NCI-H510A (cell line): ENCODE data around the gene EPB41.
"Not testable (repeated sequence)": the region's sequence is repeated elsewhere in the genome, so short reads cannot be mapped to it uniquely, and the experiment has no call there.

Source experiments
- DNase-seq: peaks from one replicate; lab custom pipeline; 2025; lab: John Stamatoyannopoulos, UW

The EPB41 gene

GRCh38 chr1:28927648-28928313, 13.4 kb downstream of the EPB41 start:
- DNase-seq, result no peak

GRCh38 chr1:28928314-28928941, 14.1 kb downstream of the EPB41 start:
- DNase-seq, result no peak

- DNase-seq, result no peak
Observed at GRCh38 chr1:28933277-28933676, 18.9 kb downstream of the EPB41 start.

- no peak for DNase-seq
Observed at GRCh38 chr1:28933918-28934317, 19.5 kb downstream of the EPB41 start.

- DNase-seq, result no peak
Observed at GRCh38 chr1:28934676-28935075, 20.3 kb downstream of the EPB41 start.

GRCh38 chr1:28935293-28935692, 20.9 kb downstream of the EPB41 start:
- DNase-seq, result no peak

GRCh38 chr1:28936094-28936493, 21.7 kb downstream of the EPB41 start:
- no peak for DNase-seq

GRCh38 chr1:28936528-28936927, 22.2 kb downstream of the EPB41 start:
- no peak for DNase-seq

GRCh38 chr1:28943581-28943980, 29.2 kb downstream of the EPB41 start:
- DNase-seq, result not testable (repeated sequence)

GRCh38 chr1:28950006-28950405, 35.6 kb downstream of the EPB41 start:
- no peak for DNase-seq

GRCh38 chr1:28950449-28950848, 36.1 kb downstream of the EPB41 start:
- DNase-seq, result no peak

GRCh38 chr1:28954126-28954726, 39.9 kb downstream of the EPB41 start:
- no peak for DNase-seq

GRCh38 chr1:28956038-28956464, 41.7 kb downstream of the EPB41 start:
- DNase-seq, result no peak

- DNase-seq, result not testable (repeated sequence)
Observed at GRCh38 chr1:28962114-28962831, 47.9 kb downstream of the EPB41 start.

GRCh38 chr1:28965271-28965870, 51.0 kb downstream of the EPB41 start:
- no peak for DNase-seq

- DNase-seq, result no peak
Observed at GRCh38 chr1:28966617-28967016, 52.2 kb downstream of the EPB41 start.

GRCh38 chr1:28971980-28972771, 57.8 kb downstream of the EPB41 start:
- DNase-seq, result no peak

- DNase-seq, result no peak
Observed at GRCh38 chr1:28973596-28974421, 59.4 kb downstream of the EPB41 start.

GRCh38 chr1:28974432-28974831, 60.1 kb downstream of the EPB41 start:
- DNase-seq, result no peak

- DNase-seq, result no peak
Observed at GRCh38 chr1:28976248-28976647, 61.9 kb downstream of the EPB41 start.

GRCh38 chr1:28981210-28981609, 66.8 kb downstream of the EPB41 start:
- DNase-seq, result no peak
